ENCODE data around the gene DEFB129.

Gene DEFB129

DNA sequence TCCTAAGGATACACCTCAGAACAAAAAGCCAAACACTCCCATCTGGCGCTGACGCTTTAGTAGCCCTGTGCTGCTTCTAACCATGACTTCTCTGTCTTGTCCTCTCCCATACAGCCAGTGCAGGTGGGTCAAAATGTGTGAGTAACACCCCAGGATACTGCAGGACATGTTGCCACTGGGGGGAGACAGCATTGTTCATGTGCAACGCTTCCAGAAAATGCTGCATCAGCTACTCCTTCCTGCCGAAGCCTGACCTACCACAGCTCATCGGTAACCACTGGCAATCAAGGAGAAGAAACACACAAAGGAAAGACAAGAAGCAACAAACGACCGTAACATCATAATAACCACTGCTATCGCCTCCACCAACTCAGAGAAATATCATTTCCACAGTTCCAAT is 31.9 kb downstream of the DEFB129 start:
- no peaks in the 10 kb centered on the region for H3K27me3 ChIP-seq (ENCODE audit: control insufficient read depth, insufficient read depth, low read length)
- no peaks in the 10 kb centered on the region for H3K9me3 ChIP-seq (ENCODE audit: control insufficient read depth, low read length)
- peak overlapping the region; percentile 12 for H3K27ac ChIP-seq
- H3K9ac ChIP-seq, result no peak overlapping the region
- no peaks in the 10 kb centered on the region for H3K36me3 ChIP-seq (ENCODE audit: control insufficient read depth, insufficient read depth, low read length)
- TF ChIP-seq CTCF (IDR thresholded peaks at IDR 0.05), result peak; percentile 50
- H3K4me3 ChIP-seq (ENCODE audit: low read depth, low read length), result peak overlapping the region; percentile 6
- peak overlapping the region; percentile 61 for H2AFZ ChIP-seq
- no peaks in the 10 kb centered on the region for H3K79me2 ChIP-seq
- H3K4me2 ChIP-seq (ENCODE audit: low read length), result peak overlapping the region; percentile 18
- peaks cover 20% of the 10 kb centered on the region for H3K4me1 ChIP-seq

DNA sequence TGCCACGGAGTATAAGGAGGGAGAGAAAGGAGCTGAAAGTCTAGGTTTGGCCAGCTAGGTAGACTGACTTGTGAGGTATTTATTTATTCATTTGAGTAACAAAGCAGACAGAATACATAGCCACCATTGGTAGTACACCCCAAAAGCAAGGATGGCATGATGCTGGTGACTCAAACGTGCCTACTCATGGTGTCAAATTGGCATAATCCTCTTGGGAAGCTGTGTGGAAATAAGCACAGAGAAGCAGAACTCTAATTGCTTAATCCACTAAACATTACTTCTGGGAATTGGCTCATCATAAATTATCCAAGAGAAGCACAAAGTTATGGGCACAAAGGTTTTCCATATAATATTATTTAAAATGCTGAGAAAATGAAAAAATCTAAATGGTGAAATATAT is 32.9 kb downstream of the DEFB129 start:
- no peaks in the 10 kb centered on the region for H3K9me3 ChIP-seq (ENCODE audit: control insufficient read depth, low read length)
- H3K4me2 ChIP-seq (ENCODE audit: low read length), result no peak overlapping the region
- H3K79me2 ChIP-seq, result no peaks in the 10 kb centered on the region
- H2AFZ ChIP-seq, result no peak overlapping the region
- H3K4me3 ChIP-seq (ENCODE audit: low read depth, low read length), result no peak overlapping the region
- no peak for TF ChIP-seq CTCF (IDR thresholded peaks at IDR 0.05)
- H3K9ac ChIP-seq, result no peak overlapping the region
- no peaks in the 10 kb centered on the region for H3K27me3 ChIP-seq (ENCODE audit: control insufficient read depth, insufficient read depth, low read length)
- no peak overlapping the region for H3K27ac ChIP-seq
- H3K4me1 ChIP-seq, result peaks cover 20% of the 10 kb centered on the region
- no peaks in the 10 kb centered on the region for H3K36me3 ChIP-seq (ENCODE audit: control insufficient read depth, insufficient read depth, low read length)

GRCh38 chr20:263701-264100 is 36.6 kb downstream of the DEFB129 start:
- no peaks in the 10 kb centered on the region for H3K27me3 ChIP-seq (ENCODE audit: control insufficient read depth, insufficient read depth, low read length)
- no peaks in the 10 kb centered on the region for H3K79me2 ChIP-seq
- peaks cover 10% of the 10 kb centered on the region for H3K4me1 ChIP-seq
- no peak overlapping the region for H3K27ac ChIP-seq
- H3K36me3 ChIP-seq (ENCODE audit: control insufficient read depth, insufficient read depth, low read length), result no peaks in the 10 kb centered on the region
- no peak overlapping the region for H3K9ac ChIP-seq
- H3K9me3 ChIP-seq (ENCODE audit: control insufficient read depth, low read length), result no peaks in the 10 kb centered on the region
- TF ChIP-seq CTCF (IDR thresholded peaks at IDR 0.05), result no peak
- H2AFZ ChIP-seq, result no peak overlapping the region
- no peak overlapping the region for H3K4me2 ChIP-seq (ENCODE audit: low read length)
- H3K4me3 ChIP-seq (ENCODE audit: low read depth, low read length), result no peak overlapping the region

DNA sequence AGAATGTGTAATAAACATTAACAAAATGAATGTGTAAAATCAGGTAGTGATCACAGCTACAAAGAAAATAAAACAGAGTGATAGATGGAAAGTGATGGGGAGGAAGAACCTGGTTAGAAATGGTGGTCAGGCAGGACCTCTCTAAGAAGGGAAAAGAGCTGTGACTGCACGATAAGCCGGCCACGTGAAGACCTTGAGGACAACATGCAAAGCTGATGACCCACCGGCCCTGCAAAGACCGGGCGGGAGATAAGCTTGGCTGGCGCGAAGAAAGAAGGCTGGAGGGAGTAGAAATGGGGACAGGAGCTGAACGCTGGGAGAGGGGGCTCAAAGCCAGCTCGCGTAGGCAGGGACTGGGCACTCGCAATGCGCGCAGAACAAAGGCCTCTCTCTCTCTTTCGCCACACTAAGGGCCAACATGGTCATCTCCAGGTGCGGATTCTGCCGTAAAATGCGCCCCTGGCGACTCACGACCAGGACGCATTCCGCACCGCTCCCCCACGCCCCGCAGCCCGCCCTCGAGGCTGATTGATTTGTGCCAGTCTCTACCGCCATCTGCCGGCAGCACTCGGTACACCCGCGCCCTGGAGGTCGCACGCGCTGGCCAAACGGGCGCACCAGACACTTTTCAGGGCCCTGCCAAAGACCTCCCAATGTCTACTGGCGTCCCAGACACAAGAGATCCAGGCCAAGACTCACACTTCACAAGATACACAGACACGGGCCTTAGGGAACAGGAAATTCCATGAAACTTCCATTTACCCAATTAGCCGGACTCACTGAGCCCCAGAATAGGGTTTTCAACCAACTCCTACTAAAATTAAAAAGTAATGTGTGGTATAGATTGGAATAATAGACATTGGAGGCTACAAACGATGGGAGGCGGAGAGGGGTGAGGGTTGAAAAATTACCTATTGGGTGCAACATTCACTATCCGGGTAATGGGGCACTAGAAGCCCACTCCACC is 39.8 kb downstream of the DEFB129 start:
- Histone ChIP-seq H3K4me3 (ENCODE audit: low read depth, low read length) (peak overlapping the region; percentile 61), H3K4me2 (ENCODE audit: low read length) (peak overlapping the region; percentile 92), H3K9ac (no peak overlapping the region), H3K36me3 (ENCODE audit: control insufficient read depth, insufficient read depth, low read length) (no peaks in the 10 kb centered on the region), H3K9me3 (ENCODE audit: control insufficient read depth, low read length) (no peaks in the 10 kb centered on the region), H3K4me1 (peaks cover 4% of the 10 kb centered on the region), H3K79me2 (no peaks in the 10 kb centered on the region), H3K27me3 (ENCODE audit: control insufficient read depth, insufficient read depth, low read length) (no peaks in the 10 kb centered on the region), H3K27ac (no peak overlapping the region), H2AFZ (peak overlapping the region; percentile 96)
- TF ChIP-seq CTCF (IDR thresholded peaks at IDR 0.05), result peak; percentile 98

All from parathyroid adenoma (tissue), 2 donors.